ENCODE data around the gene USP4. TPM values are rescaled to one million over a fixed set of nuclear protein-coding genes. Genes with fewer than 3 reads are reported as not detected.
"Not testable (repeated sequence)": the region's sequence is repeated elsewhere in the genome, so short reads cannot be mapped to it uniquely, and the experiment has no call there.

USP4 gene
- total RNA-seq, 2 experiments from 2014 or later = 94.3 to 95.2 TPM

DNA sequence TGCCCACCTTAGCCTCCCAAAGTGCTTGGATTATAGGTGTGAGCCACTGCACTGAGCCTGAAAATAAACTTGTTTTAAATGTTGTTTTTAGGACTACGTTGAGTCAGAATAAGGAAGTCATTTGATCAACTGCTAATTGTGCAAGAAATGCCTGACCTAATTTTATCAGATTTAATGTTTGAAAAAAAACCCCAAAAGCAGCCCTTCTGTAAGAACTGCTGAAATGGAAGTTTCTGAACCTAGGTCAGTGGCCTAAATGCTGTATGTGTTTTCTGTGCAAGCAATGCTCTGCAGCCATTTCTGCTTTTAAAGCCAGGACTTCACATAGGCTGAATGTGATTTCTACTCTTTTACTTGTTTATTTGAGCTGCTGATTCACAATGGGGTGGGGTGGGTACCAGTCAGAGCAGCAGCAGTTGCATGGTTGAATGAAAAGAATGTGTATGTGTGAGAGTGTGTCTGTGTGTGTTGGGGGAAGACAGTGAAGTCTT, 11.7 kb upstream of the USP4 start:
- no peaks in the 10 kb centered on the region for H3K9me3 ChIP-seq (ENCODE audit: control insufficient read depth in 1 of 2, insufficient read depth in 1 of 2, low read length in 2 of 2)
- ChIA-PET CTCF (interaction anchor here (0.7 to 1.2 kb wide), 2 partner anchors 11 to 97 kb away, joined by 4 read pairs; no protein-coding TSS in a partner anchor), POLR2A (interaction anchor here (0.9 to 2.5 kb wide), 2 partner anchors 11 to 12 kb away, joined by 5 to 19 read pairs; partner anchors contain the start of gene USP4)
- peaks cover 21% of the 10 kb centered on the region for H3K4me1 ChIP-seq (ENCODE audit: insufficient read depth, low read length)
- H3K9me3 Mint-ChIP-seq = no peaks in the 10 kb centered on the region
- TF ChIP-seq, protein P1, sequence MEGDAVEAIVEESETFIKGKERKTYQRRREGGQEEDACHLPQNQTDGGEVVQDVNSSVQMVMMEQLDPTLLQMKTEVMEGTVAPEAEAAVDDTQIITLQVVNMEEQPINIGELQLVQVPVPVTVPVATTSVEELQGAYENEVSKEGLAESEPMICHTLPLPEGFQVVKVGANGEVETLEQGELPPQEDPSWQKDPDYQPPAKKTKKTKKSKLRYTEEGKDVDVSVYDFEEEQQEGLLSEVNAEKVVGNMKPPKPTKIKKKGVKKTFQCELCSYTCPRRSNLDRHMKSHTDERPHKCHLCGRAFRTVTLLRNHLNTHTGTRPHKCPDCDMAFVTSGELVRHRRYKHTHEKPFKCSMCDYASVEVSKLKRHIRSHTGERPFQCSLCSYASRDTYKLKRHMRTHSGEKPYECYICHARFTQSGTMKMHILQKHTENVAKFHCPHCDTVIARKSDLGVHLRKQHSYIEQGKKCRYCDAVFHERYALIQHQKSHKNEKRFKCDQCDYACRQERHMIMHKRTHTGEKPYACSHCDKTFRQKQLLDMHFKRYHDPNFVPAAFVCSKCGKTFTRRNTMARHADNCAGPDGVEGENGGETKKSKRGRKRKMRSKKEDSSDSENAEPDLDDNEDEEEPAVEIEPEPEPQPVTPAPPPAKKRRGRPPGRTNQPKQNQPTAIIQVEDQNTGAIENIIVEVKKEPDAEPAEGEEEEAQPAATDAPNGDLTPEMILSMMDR (IDR thresholded peaks at IDR 0.05) = no peak
- ATAC-seq (ENCODE audit: poor library complexity) (no peak), DNase-seq (peak in 2 of 14 experiments; percentile 11 to 29)
- H3K4me3 Mint-ChIP-seq = peak overlapping the region; percentile 7
- no peaks in the 10 kb centered on the region for H3K27me3 ChIP-seq (ENCODE audit: control insufficient read depth in 1 of 2, insufficient read depth in 2 of 2, low read length in 2 of 2)
- H3K4me1 Mint-ChIP-seq (ENCODE audit: low read depth) = peaks cover 15% of the 10 kb centered on the region
- peaks cover 6% of the 10 kb centered on the region for H3K36me3 Mint-ChIP-seq (ENCODE audit: low read depth)
- H3K27me3 Mint-ChIP-seq = no peaks in the 10 kb centered on the region
- H3K27ac Mint-ChIP-seq = peak overlapping the region; percentile 69
- no peak overlapping the region for H3K4me3 ChIP-seq (ENCODE audit: low read length)
- H3K27ac ChIP-seq (ENCODE audit: low read depth in 1 of 2, low read length in 2 of 2) = no peak overlapping the region
- intact Hi-C loops (cut with DNase I, micrococcal nuclease) = no loop called here
- peaks cover 6% of the 10 kb centered on the region for H3K36me3 ChIP-seq (ENCODE audit: insufficient read depth, low read length)

DNA sequence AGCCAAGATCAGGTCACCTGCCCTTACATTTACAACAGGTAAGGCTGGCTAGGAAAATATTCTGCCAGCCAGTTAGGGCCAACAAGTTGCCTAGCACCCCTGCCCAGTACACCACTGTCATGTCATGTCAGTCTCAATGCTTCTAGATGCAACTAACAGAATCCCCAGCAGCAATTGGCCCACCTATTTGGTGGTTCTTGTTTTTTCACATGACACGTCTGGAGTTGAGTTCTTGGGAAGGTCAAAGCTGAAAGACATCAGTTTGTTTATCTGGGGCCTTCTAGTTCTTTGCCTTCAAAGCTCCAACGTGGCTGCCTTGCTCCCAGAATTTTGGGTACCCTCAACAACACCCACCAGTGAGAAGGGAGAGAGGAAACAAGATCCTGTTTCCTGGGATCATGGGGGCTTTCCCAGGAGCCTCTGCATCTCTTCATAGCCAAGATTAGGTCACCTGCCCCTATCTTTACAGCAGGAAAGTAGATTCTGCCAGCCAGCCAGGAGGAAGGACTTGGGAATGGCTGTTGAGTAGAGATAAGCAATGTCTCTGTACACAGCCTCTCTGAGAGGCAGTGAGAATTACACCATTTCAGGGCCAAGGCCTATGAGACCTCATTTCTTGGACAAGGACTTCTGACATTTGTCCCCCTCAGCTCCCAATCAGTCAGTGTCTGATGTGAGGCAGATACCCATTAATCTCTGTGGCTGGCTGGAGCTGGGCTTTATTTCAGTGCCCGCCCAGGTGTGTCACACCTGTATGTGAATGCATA, 9.7 kb upstream of the USP4 start:
- no peak overlapping the region for H3K4me3 Mint-ChIP-seq
- intact Hi-C loops (cut with DNase I, micrococcal nuclease) = no loop called here
- no peaks in the 10 kb centered on the region for H3K36me3 Mint-ChIP-seq (ENCODE audit: low read depth)
- peaks cover 20% of the 10 kb centered on the region for H3K4me1 ChIP-seq (ENCODE audit: insufficient read depth, low read length)
- H3K27ac Mint-ChIP-seq = no peak overlapping the region
- H3K9me3 ChIP-seq (ENCODE audit: control insufficient read depth in 1 of 2, insufficient read depth in 1 of 2, low read length in 2 of 2) = no peaks in the 10 kb centered on the region
- TF ChIP-seq, protein P1 (IDR thresholded peaks at IDR 0.05) = no peak
- ATAC-seq (ENCODE audit: poor library complexity) (no peak), DNase-seq (no peak)
- no peaks in the 10 kb centered on the region for H3K9me3 Mint-ChIP-seq
- ChIA-PET POLR2A (interaction anchor here (0.9 kb wide), 2 partner anchors 9 to 10 kb away, joined by 3 read pairs; no protein-coding TSS in a partner anchor), CTCF (interaction anchor here (1.0 kb wide), 1 partner anchor 9 kb away, joined by 3 read pairs; no protein-coding TSS in a partner anchor)
- H3K4me3 ChIP-seq (ENCODE audit: low read length) = no peak overlapping the region
- H3K36me3 ChIP-seq (ENCODE audit: insufficient read depth, low read length) = no peaks in the 10 kb centered on the region
- no peaks in the 10 kb centered on the region for H3K27me3 Mint-ChIP-seq
- no peak overlapping the region for H3K27ac ChIP-seq (ENCODE audit: low read depth in 1 of 2, low read length in 2 of 2)
- H3K4me1 Mint-ChIP-seq (ENCODE audit: low read depth) = peaks cover 16% of the 10 kb centered on the region
- no peaks in the 10 kb centered on the region for H3K27me3 ChIP-seq (ENCODE audit: control insufficient read depth in 1 of 2, insufficient read depth in 2 of 2, low read length in 2 of 2)

DNA sequence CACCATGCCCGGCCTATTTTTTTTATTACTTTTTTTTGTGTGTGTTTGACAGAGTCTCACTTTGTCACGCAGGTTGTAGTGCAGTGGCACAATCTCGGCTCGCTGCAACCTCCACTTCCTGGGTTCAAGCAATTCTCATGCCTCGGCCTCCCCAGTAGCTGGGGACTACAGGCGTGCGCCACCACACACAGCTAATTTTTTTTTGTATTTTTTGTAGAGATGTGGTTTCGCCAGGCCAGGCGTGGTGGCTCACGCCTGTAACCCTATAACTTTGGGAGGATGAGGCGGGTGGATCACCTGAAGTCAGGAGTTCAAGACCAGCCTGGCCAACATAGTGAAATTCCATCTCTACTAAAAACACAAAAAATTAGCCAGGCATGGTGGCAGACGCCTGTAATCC, 8.5 kb upstream of the USP4 start:
- H3K4me3 ChIP-seq (ENCODE audit: low read length); H3K27ac ChIP-seq (ENCODE audit: low read depth in 1 of 2, low read length in 2 of 2); H3K36me3 ChIP-seq (ENCODE audit: insufficient read depth, low read length); H3K27me3 ChIP-seq (ENCODE audit: control insufficient read depth in 1 of 2, insufficient read depth in 2 of 2, low read length in 2 of 2); intact Hi-C loops (cut with DNase I, micrococcal nuclease); H3K4me3 Mint-ChIP-seq; H3K27me3 Mint-ChIP-seq; ATAC-seq (ENCODE audit: poor library complexity); H3K36me3 Mint-ChIP-seq (ENCODE audit: low read depth); H3K9me3 ChIP-seq (ENCODE audit: control insufficient read depth in 1 of 2, insufficient read depth in 1 of 2, low read length in 2 of 2); DNase-seq; H3K9me3 Mint-ChIP-seq; H3K27ac Mint-ChIP-seq: not testable (repeated sequence)
- ChIA-PET POLR2A (interaction anchor here (0.7 kb wide), 1 partner anchor 325 kb away, joined by 3 read pairs; no protein-coding TSS in a partner anchor), CTCF (interaction anchor here (1.0 kb wide), 1 partner anchor 8 kb away, joined by 3 read pairs; no protein-coding TSS in a partner anchor)
- H3K4me1 ChIP-seq (ENCODE audit: insufficient read depth, low read length) = peaks cover 21% of the 10 kb centered on the region
- peaks cover 12% of the 10 kb centered on the region for H3K4me1 Mint-ChIP-seq (ENCODE audit: low read depth)

Data from CD4-positive, alpha-beta T cell (primary cell).